ENCODE measurements around the gene KIF3C.
"Not testable (repeated sequence)": the region's sequence is repeated elsewhere in the genome, so short reads cannot be mapped to it uniquely, and the experiment has no call there.

Gene KIF3C

GRCh38 chr2:25998816-25999383, 16.6 kb upstream of the KIF3C start:
- DNase-seq = not testable (repeated sequence)

- DNase-seq = no peak
Observed at GRCh38 chr2:25996844-25997243, 14.5 kb upstream of the KIF3C start.

- DNase-seq = no peak
Observed at GRCh38 chr2:25994509-25994908, 12.2 kb upstream of the KIF3C start.

- no peak for DNase-seq
Observed at GRCh38 chr2:25993049-25993448, 10.8 kb upstream of the KIF3C start.

- no peak for DNase-seq
Observed at GRCh38 chr2:25992556-25992955, 10.3 kb upstream of the KIF3C start.

- DNase-seq = no peak
Observed at GRCh38 chr2:25991965-25992364, 9.7 kb upstream of the KIF3C start.

- no peak for DNase-seq
Observed at GRCh38 chr2:25989154-25989553, 6.9 kb upstream of the KIF3C start.

GRCh38 chr2:25988134-25988533, 5.8 kb upstream of the KIF3C start:
- no peak for DNase-seq

- DNase-seq = no peak
Observed at GRCh38 chr2:25983735-25984134, 1.4 kb upstream of the KIF3C start.

- no peak for DNase-seq
Observed at GRCh38 chr2:25982968-25983280, 627 bp upstream of the KIF3C start.

GRCh38 chr2:25981596-25982272, 563 bp downstream of the KIF3C start:
- no peak for DNase-seq

GRCh38 chr2:25980951-25981350, 1.3 kb downstream of the KIF3C start:
- no peak for DNase-seq

GRCh38 chr2:25980076-25980887, 2.0 kb downstream of the KIF3C start:
- DNase-seq = no peak

GRCh38 chr2:25979001-25979400, 3.3 kb downstream of the KIF3C start:
- DNase-seq = no peak

- no peak for DNase-seq
Observed at GRCh38 chr2:25977768-25978167, 4.5 kb downstream of the KIF3C start.

GRCh38 chr2:25976983-25977741, 5.1 kb downstream of the KIF3C start:
- DNase-seq = no peak

GRCh38 chr2:25972049-25972823, 10.1 kb downstream of the KIF3C start:
- no peak for DNase-seq

GRCh38 chr2:25971596-25971995, 10.7 kb downstream of the KIF3C start:
- DNase-seq = no peak

- DNase-seq = no peak
Observed at GRCh38 chr2:25966531-25967270, 15.6 kb downstream of the KIF3C start.

- no peak for DNase-seq
Observed at GRCh38 chr2:25964891-25965290, 17.4 kb downstream of the KIF3C start.

GRCh38 chr2:25960920-25961319, 21.4 kb downstream of the KIF3C start:
- DNase-seq = peak; percentile 11

- DNase-seq = no peak
Observed at GRCh38 chr2:25960396-25960795, 21.9 kb downstream of the KIF3C start.

All from CD4-positive, alpha-beta T cell treated with Interferon gamma for 1 hour (primary cell).